ENCODE results near the gene MGLL.

MGLL gene

DNA sequence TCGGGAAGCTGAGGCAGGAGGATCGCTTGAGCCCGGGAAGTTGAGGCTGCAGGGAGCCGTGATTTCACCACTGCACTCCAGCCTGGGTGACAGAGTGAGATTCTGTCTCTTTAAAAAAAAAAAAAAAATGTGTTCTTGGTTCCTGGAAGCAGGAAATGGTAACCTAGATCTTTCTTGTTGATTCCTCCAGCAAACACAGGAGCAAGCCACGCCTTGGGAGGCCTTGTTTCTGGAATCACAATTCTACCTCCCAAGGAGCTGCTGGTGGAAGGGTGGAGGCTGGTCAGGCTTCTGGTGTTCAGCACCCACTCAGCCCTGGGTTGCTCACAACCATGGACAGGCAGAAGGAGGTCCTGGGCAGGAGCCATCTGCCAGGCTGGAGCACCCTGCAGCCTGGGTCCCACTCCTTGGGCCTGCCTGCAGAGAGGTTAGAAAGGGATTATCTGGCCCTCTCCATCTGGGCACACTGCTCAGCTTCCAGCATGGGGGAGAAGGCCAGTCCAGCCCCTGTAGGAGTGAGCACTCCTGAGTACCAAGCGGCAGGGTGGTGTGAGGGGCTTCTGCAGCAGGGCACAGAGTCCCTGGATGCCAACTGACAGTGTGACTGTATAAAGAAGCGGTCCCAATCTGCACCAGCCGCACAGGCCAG lies 84.0 kb downstream of the MGLL start:
- peak; percentile 65 for DNase-seq

DNA sequence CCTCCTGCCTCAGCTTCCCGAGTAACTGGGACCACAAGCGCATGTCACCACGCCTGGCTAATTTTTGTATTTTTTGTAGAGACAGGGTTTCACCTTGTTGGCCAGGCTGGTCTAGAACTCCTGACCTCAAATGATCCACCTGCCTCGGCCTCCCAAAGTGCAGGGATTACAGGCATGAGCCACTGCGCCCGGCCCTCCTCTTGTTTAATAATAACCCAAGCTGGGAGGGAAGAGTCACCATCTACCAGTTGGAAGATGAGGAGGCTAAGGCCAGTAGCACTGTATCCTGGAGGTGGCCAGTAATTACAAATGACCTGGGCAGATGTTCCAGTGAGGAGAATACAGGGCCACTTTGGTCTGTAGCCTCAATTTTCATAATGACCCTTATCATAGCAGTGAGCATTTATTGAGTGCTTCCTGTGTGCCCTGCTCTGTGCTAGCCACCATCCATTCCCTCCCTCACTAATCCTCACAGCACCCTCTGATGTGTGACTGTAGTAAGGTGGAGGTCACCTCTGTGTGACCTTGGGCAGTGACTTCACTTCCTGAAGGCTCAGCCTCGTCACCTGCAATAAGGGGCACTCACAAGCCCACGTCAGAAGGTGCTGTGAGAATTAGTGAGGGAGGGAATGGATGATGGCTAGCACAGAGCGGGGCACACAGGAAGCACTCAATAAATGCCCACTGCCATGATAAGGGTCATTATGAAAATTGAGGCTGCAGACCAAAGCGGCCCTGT lies 85.3 kb downstream of the MGLL start:
- DNase-seq = no peak

DNA sequence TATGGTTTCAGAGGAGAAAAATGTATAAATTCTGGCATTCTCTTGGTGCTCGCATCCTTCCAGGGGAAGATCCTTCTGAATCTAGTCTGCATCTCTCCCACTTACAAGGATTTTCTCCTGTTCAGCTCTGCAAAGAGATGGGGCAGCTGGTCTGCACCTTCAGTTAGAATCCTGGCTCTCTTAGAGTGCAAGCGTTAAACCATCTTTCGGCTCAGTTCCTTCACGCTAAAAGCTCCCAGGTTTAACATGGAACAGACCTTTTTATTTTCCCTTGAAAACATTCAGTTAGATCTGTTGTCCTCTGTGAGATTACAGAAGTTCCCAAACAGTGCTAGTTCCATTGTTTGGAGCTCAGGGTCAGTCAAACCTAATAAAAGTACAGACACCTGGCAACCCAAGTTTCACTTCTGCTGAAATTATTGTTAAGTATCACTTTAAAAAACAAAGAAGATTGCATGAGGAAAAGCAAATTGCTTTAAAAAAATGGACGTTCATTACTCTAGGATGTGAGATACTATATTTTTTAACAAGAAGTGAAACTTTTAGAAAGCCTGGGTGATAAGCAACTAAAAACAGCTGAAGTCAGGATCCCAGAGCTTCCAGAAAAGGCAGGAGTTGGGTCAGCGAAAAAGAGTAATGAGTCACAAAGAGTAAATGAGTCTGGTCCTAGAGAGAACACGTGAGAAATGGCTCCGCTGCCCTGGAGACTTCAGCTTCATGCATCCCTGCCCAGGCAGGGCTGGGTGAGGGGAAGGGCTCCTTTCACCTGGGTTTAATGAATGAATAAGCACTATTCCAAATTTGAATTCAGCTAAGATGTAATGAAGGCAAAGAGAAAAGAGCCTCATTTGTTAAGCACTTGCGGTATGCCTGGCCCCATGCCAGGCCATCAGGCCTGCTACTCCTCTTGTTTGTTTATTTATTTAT lies 86.3 kb downstream of the MGLL start:
- DNase-seq = peak; percentile 76

DNA sequence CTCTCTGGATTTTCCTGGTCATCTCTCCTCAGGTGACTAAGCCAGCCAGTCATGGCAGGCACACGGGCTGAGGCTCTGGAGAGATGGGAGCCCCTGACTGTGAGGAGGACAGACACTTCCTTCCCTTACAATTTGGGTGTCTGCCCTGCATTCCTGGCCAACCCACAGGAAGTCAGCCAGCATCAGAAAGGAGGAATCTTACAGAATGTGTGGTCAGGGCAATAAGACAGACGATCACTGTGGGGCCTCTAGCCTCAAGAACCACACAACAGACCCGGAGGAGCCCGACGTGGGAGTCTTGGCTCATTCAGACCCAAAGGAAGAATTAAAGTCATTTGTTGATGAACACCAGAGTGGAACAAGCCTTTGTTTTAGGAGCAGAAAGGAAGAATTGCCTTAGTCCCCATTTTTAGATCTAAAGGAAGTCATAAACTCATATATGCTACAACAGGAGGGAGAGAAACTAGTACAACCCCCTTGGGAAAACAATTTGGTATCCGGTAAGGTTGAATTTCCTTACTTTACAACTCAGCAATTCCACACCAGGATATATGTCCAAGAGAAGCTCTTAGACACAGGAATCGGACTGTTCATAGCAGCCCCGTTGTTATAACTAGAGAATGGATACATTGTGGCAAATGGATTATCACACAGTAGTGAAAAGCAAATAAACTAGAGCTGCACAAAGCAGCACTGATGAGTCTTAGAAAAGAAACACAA lies 87.4 kb downstream of the MGLL start:
- DNase-seq = peak; percentile 100

DNA sequence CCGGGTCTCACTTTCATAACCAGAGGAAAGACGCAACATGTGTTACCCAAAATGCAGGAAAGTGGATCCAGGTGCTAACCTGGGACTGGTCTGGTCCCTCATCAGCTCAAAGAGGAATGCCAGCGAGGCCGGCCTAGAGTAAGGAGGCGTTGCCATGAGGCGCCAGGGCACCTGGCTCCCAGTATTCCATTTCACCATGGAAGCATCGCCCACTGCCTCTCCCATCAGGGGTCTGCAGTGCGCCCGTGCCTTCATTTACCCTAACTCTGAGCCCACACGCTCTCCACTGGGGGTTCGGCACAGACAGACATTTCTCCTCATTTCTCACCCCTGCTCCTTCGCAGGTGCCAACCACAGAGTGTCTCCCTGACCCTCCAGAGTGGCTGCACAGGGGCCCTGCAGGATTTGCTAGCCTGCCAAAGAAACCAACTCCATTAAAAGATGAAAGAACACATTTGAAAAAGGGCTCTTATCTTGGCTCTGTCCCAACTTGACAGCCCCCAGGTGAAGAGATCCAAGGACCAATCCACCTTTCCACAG lies 88.1 kb downstream of the MGLL start:
- DNase-seq = no peak

DNA sequence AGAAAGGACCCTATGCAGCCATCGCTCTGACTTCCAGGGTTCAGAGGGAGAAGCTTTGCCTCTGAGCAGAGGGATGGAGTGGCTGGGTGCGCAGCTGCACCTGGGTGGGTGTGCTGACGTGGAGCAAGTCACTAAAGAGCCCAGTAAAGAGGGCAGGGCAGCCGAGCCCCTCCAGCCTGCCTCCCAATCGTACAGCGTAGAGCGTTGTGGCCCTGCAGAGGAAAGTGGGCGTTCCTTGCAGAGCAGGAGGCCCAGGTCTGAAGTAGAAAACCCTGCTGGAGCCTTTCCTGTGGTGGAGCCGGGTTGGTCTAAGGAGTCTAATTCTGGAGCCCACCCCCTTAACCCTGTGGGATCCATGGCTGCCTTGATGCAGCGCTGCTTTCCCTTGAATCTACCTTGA lies 88.5 kb downstream of the MGLL start:
- no peak for DNase-seq

DNA sequence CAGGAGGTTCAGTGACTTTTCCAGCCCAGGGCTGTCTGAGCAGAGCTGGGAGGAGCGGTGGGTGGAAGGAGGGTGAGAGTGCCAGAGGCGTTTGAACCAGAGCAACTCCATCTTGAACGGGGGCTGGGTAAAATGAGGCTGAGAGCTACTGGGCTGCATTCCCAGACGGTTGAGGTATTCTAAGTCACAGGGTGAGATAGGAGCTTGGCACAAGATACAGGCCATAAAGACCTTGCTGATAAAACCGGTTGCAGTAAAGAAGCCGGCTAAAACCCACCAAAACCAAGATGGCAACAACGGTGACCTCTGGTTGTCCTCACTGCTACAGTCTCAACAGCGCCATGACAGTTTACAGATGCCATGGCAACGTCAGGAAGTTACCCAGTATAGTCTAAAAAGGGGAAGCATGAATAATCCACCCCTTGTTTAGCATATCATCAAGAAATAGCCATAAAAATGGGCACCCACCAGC lies 89.4 kb downstream of the MGLL start:
- no peak for DNase-seq

DNA sequence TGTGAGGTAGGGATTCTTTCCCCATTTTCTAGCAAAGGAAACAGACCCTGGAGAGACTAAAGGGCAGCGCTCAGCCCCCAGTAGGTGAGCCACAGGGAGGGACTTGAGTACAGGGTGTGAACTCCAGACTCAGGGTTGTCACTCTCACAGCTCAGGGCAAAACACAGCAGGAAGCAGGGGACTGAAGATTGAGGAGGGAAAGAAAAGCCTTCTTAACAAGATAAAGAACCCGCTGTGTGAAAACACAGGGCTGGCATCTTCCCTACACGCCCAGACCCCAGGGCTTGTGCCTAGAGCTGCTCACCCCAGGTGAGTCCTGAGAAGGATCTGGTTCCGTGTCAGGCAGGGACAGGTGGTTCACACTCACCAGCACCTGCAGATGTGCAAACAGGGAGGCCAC lies 90.0 kb downstream of the MGLL start:
- DNase-seq = no peak

DNA sequence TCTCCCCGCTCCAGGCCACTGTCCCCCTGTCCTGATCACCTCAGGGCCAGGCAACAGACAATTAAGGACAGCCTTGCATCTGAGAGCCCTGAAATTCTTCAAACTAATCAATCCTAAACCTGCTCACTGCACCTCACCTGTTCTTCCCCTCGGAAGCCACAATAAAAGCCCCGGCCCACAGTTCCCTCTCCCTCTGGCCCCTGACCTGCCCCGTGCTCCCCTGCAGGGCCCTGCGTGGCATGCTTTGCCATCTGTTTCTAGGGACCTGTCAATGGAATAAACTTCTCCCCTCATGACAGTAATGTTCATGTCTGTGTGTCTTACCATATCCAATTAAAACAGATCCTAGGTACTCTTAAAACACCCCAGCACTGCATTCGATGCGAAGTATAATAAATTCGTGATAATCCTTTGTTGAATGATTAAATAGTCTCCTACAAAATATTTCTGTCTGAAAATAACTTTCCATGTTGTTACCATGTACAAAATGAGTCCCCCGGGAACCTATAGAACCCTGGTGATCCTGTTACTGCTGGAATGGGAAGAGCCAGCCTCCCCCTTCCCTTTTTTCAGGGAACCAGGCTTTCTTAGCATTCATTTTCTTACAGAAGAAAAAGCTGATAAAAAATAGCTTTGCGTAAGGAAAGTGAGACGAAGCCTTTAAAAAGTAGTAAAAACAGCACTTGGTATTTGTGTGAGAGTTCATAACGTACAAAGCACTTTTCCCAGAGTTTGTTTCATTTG lies 90.6 kb downstream of the MGLL start:
- no peak for DNase-seq

DNA sequence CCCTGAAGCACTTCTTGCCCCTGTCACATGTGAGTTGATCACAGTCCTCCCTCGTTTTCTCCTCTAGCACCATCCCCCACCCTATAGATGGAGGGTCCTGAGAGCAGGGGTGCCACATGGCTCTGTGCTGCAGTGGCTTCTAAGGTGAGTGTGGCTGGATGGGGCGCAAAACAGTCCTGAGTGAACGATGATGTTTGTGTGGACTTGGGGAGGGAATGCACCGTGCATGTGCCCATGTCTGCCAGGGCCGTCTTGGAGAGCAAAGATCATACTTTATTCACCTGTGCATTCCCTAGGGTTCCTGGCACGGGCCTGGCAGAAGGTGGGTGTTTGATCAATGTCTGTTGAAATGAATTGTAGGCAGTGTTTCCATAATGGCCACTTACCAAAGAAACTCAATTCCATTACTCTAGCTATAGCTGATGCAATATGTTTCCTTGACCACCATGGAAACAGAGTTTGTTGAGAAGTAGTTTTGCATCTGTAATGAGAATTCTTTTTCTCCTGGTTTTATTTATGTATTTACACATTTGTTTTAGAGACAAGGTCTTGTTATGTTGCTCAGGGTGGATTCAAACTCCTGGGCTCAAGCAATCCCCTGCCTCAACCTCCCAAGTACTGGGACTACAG lies 91.5 kb downstream of the MGLL start:
- DNase-seq = no peak

DNA sequence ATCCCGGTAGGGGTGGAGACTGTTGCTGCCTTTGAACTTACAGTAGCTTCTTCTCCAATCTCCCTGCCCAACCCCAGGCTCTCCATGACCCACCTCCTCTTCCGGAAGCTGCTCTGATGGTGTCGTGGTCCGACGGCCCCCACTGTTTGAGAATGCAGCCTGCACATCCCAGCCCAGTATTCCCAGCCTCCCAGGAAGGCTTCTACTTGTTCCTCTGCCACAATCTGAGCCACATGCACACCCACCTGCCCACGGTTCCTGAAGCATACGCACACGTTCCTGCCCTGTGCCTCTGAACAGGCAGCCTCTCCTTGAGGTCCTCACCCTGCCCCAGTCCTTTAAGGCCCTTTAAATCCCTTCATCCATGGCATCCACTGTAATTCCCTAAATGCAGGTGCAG lies 92.1 kb downstream of the MGLL start:
- no peak for DNase-seq

DNA sequence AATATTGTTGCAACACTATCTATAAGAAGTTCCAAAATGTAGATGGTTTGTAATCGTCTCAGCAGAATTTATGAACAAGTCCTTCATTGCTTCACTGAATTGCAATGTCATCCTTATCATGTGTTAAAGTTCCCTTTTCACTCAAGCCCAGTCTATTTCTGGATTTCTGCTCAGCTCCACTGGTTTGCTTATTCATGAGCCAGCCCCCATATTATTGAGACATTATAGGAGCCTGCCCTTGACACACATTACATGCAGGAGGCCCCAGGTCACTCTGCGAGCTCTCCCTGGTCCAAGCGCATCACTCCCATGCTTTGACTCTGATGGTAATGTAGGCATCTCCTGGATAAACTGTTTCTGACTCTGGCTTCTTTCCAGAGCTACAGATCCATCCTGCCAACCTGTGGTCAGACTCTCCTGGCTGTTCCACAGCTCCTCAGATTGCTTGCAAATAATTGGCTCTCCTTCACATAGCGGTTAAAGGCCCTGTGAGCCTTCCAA lies 92.7 kb downstream of the MGLL start:
- no peak for DNase-seq

DNA sequence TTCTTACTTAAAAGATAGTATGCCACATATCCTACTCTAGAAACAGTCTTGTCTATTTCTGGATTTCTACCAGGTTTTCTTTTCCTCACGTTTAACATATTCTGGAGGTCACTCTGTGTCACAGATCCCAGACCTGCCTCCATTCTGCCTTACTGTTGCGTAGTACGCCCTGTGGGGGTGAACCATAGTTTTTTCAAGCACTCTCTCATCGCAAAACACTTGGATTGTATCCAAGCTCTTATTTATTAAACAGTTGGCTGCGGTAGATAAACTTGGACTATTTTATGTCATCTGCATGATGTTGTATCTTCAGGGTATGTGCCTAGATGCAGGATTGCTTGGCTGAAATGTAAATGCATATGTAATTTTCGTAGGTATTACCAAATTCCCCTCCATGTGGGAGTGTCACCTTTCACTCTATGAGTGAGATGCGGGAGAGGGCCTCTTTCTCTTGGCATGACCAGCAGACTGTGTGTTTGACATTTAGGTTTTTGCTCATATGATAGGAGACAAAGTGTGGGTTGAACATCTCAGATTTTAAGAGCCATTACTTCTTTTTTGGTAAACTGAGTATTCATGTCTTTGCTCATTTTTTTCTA lies 93.8 kb downstream of the MGLL start:
- DNase-seq = no peak

DNA sequence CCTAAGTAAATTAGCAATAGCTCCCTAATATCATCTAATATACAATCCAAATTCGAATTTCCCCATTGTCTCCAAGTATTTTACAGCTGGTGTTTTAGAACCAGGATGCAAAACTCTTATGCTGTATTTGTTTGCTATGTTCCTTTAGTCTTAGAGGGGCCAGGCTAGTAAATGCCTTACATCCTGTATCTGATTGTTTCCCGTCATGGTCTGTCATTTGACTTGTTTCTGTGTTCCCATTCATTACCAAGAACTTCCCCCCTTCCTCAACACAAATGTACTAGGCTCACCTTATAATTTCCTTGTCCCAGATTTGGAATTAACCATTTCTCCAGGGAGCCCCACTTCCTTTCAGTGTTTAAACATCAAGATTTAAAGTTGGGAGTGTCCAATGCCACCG lies 95.4 kb downstream of the MGLL start:
- DNase-seq = no peak

DNA sequence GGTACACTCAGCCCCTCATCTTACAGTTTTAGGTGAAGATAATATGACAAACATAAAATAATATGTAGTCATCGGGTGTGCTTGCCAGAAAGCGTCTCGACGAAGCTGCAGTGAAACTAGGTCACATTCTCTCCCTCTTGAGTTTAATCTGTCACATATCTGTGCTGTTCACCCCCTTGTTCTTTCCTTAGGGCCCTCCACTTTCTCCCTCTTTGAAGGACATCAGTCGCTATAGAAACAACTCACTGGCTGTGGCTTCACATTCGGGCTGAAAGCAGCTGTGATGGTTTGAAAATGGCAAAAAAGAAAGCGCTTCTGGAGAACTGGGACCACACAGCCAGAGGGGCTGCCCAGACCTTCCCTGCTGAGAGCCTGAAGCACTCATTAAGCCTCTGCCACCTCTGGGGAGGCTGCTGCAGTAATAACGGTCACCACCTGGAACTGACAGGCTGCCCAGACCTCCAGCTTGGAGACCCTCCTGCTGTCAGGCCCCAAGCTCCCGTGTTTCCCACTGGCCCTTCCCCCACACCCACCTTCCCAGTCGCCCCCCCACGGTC lies 99.2 kb downstream of the MGLL start:
- no peak for DNase-seq

DNA sequence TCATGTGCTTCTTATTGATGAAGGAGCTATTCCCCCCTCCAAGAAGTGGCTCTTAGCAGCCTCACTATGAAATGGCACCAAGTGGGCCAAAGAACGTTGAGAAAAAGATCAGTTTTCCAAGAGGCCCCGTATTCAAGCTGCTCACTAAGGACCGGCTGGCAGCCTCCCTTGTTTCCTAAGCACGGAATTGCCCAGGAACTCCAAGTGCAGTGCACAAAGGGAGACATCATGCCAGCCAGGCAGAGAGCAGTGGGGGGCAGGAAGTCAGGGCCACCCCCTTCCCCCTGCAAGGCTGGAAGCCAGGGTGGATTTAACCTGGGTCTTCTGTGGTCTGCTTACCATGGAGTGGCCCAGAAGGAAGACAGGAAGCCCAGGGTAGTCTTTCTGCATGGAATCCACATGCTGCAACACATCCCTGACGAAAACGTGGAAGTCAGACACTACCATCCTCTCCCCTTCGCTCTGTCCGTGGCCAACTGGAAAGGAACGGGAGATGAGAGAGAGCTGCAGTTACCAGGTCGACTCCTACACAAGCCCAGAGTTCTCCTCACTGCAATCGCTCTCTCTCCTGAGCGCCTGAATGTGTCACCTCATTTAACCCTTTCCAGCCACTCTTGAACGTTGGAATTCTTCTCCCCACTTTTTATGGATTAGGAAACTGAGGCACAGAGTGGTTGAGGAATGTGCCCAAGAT lies 100.1 kb downstream of the MGLL start:
- no peak for DNase-seq

DNA sequence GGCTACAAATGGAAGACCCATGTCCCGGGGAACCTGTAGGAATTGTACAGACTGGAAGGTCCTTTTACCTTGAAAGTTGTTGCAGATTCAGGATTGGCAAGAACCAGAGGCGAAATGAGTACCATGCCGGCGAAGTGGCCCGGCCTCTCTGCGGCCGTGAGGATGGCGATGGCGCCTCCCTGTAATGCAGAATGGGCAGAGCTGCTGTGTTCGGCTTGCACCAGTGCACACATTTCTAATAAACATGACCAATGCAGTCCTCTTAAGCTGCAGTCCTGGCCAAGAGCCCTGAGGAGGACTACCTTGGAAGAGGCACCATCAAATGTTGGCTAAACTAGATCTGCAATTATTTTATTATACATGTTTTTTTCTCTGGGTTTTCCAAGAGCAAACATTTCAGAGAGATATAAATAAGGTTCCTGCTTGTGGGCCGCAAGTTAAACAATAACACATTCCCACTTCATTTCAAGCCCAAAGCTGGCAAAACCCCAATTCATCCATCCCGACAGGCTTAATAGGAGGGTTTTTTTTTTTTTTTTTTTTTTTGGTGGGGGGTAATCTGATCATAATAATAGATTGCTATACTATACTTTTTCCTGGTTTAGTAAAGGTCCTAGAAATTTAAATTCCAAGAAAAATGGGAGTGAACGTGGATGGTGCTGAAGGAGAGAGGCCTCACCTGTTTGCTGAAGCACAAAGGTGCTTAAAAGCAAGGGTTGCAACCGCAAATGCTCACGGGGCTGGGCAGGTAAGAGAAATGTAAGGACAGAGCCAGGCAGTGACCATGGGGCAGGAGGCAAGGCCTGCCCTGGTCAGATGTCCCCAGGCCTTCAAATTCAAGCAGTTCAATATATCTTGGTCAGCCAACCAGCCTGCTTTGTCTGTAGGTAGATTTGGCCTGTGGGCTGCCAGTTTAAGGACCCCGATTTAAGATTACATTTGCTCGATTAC lies 101.1 kb downstream of the MGLL start:
- DNase-seq = no peak

DNA sequence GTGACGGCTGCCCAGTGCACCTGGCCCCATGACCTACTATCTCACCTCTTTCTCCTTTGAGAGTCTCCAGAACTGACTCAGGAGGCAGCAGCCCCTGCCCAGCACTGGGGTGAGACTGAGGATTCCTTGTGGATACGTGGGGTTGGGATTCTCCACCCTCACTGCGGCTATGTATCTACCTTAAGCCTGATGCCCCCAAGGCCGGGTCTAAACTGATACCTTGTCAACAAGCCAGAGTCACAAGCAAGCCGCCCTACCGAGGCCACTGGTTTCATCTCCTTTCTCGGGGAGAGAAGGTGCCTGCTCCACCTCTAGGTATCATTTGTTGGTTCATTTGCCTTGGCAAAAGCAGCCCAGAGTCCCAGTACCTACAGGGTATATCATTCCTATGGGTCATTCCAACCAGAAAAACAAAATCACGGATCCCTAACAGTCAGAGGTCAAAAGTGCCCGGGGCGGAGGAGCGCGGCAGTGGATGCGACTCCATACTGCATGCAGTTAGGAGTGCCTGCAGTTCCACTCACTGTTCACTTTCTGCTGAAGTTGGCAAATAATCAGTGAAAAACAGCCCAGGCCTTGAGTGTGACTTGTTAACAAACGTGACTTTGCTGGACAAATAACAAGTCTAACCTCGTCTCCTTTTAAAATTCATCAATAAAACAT lies 102.0 kb downstream of the MGLL start:
- no peak for DNase-seq

Data from fibroblast of skin of abdomen (primary cell).